DOHH2 (cell line): Measurements from ENCODE around the gene MRPL36.

Experiments used
- H3F3A ChIP-seq: fragments of 200-600 bp; sonication (generic), shearing (Covaris generic); 2 replicates; pipeline ENCODE4 v1.6.0; 2016; ENCODE audit warnings: antibody characterized with exemption, mild to moderate bottlenecking; ENCODE audit not compliant: control insufficient read depth, insufficient read depth
- H3K27ac ChIP-seq: fragments of 200-600 bp; sonication (generic); 2 replicates; pipeline ENCODE4 v1.5.1; 2014; ENCODE audit warnings: low read depth, mild to moderate bottlenecking, low read length, moderate library complexity
- H3K27me3 ChIP-seq: fragments of 200-600 bp; sonication (generic); 2 replicates; pipeline ENCODE4 v1.6.1; 2014; ENCODE audit warnings: mild to moderate bottlenecking, low read length, mixed read lengths; ENCODE audit not compliant: control insufficient read depth
- H3K36me3 ChIP-seq: fragments of 200-600 bp; sonication (generic); 2 replicates; pipeline ENCODE4 v1.6.1; 2014; ENCODE audit warnings: mild to moderate bottlenecking, low read length, moderate library complexity, mixed read lengths; ENCODE audit not compliant: control insufficient read depth
- H3K4me1 ChIP-seq: fragments of 200-600 bp; sonication (generic); 2 replicates; pipeline ENCODE4 v1.6.1; 2014; ENCODE audit warnings: mild to moderate bottlenecking, low read length, mixed read lengths; ENCODE audit not compliant: control insufficient read depth
- H3K4me2 ChIP-seq: fragments of 200-600 bp; sonication (generic); 2 replicates; pipeline ENCODE4 v1.6.0; 2014; ENCODE audit warnings: mild to moderate bottlenecking, low read length, moderate library complexity
- H3K4me3 ChIP-seq: fragments of 200-600 bp; sonication (generic); 2 replicates; pipeline ENCODE4 v1.5.1; 2014; ENCODE audit warnings: mild to moderate bottlenecking, low read length, mixed read lengths
- H3K79me2 ChIP-seq: fragments of 200-600 bp; sonication (generic); 2 replicates; pipeline ENCODE4 v1.6.1; 2014; ENCODE audit warnings: mild to moderate bottlenecking, low read length, mixed read lengths; ENCODE audit not compliant: control insufficient read depth
- H3K9me2 ChIP-seq: fragments of 200-600 bp; sonication (generic); replicated peaks from 2 replicates; pipeline ENCODE4 v1.6.1; 2014; ENCODE audit warnings: mild to moderate bottlenecking, low read length, mixed read lengths; ENCODE audit not compliant: control insufficient read depth
- H3K9me3 ChIP-seq: fragments of 200-600 bp; sonication (generic); 2 replicates; pipeline ENCODE4 v1.6.1; 2014; ENCODE audit warnings: antibody characterized with exemption, low read length, mixed read lengths; ENCODE audit not compliant: control insufficient read depth, insufficient read depth
- H4K20me1 ChIP-seq: fragments of 200-600 bp; sonication (generic); 2 replicates; pipeline ENCODE4 v1.6.0; 2014; ENCODE audit warnings: low read depth, mild to moderate bottlenecking, antibody characterized with exemption, low read length, moderate library complexity; ENCODE audit not compliant: control insufficient read depth, insufficient read depth
- CTCF ChIP-seq: fragments of 200-600 bp; sonication (generic); IDR thresholded peaks from one replicate; pipeline ENCODE4 v1.5.1; 2014; ENCODE audit warnings: antibody characterized with exemption, mild to moderate bottlenecking, low read depth, low read length; ENCODE audit not compliant: poor library complexity, severe bottlenecking
- EZH2phosphoT487 ChIP-seq: fragments of 200-600 bp; sonication (generic); IDR thresholded peaks from 2 replicates; pipeline ENCODE4 v1.6.1; 2017; ENCODE audit warnings: borderline replicate concordance, mild to moderate bottlenecking, antibody characterized with exemption, low read length, moderate library complexity, mixed read lengths

The MRPL36 gene

GRCh38 chr5:1752881-1753280, 46.8 kb downstream of the MRPL36 start:
- H4K20me1 ChIP-seq, result no peaks in the 10 kb centered on the region
- H3K27me3 ChIP-seq, result no peaks in the 10 kb centered on the region
- H3K4me3 ChIP-seq, result no peak overlapping the region
- no peaks in the 10 kb centered on the region for H3K36me3 ChIP-seq
- H3K4me2 ChIP-seq, result no peak overlapping the region
- no peaks in the 10 kb centered on the region for H3F3A ChIP-seq
- H3K27ac ChIP-seq, result no peak overlapping the region
- H3K79me2 ChIP-seq, result no peaks in the 10 kb centered on the region
- TF ChIP-seq CTCF, result no peak
- TF ChIP-seq EZH2phosphoT487, result no peak
- no peaks in the 10 kb centered on the region for H3K9me2 ChIP-seq
- no peaks in the 10 kb centered on the region for H3K9me3 ChIP-seq
- H3K4me1 ChIP-seq, result no peaks in the 10 kb centered on the region

GRCh38 chr5:1751864-1752822, 47.5 kb downstream of the MRPL36 start:
- Histone ChIP-seq H3K79me2 (no peaks in the 10 kb centered on the region), H3K9me3 (no peaks in the 10 kb centered on the region), H3K36me3 (no peaks in the 10 kb centered on the region), H3K4me1 (no peaks in the 10 kb centered on the region), H3K9me2 (no peaks in the 10 kb centered on the region), H4K20me1 (no peaks in the 10 kb centered on the region), H3K27me3 (no peaks in the 10 kb centered on the region), H3K27ac (no peak overlapping the region), H3F3A (no peaks in the 10 kb centered on the region), H3K4me2 (no peak overlapping the region), H3K4me3 (no peak overlapping the region)
- TF ChIP-seq EZH2phosphoT487 (no peak), CTCF (no peak)

- no peak for TF ChIP-seq CTCF
- TF ChIP-seq EZH2phosphoT487, result no peak
- Histone ChIP-seq H4K20me1 (no peaks in the 10 kb centered on the region), H3F3A (no peaks in the 10 kb centered on the region), H3K9me3 (no peaks in the 10 kb centered on the region), H3K27ac (no peak overlapping the region), H3K36me3 (no peaks in the 10 kb centered on the region), H3K79me2 (no peaks in the 10 kb centered on the region), H3K4me1 (no peaks in the 10 kb centered on the region), H3K4me3 (no peak overlapping the region), H3K9me2 (no peaks in the 10 kb centered on the region), H3K4me2 (no peak overlapping the region), H3K27me3 (no peaks in the 10 kb centered on the region)
Observed at GRCh38 chr5:1751026-1751863, 48.4 kb downstream of the MRPL36 start.
